ENCODE data around the gene OPRD1.

Gene OPRD1

DNA sequence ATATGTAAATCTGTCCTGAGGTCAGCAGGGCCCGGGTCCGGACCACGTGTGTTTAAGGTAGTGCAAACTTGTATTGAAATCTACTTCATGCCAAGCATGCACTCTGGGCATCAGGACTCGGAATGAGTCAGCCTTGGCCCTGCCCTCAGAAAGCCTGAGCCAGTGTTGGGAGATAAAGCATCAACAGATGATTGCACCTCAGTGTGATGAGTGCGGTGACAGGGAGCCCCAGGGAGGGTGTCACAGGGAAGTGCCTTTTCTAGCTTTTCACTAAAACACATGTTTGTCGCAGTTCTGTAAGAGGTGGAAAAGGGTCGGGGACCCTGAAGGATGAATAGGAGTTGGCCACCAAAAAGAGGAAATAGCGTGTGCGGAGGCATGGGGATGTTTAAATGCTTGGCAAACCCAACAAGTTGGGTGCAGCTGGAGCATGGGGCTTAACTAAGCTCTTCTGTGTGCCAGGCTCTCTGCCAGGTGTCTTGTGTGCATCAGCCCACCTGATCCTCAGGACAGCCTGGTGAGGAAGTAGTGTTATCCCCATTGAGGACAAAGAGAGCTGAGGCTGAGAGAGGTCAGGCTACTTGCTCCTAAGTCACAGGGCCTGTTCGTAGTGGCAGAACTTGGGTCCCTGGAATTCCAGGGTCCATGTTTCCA is 54.2 kb downstream of the OPRD1 start:
- ChIA-PET CTCF (interaction anchor here (0.6 to 4.0 kb wide), 5 partner anchors 11 to 208 kb away, joined by 4 to 39 read pairs (median 4); no protein-coding TSS in a partner anchor), POLR2A (no interaction called here)
- Histone ChIP-seq H3K4me1 (ENCODE audit: control insufficient read depth, insufficient read depth, low read length) (no peaks in the 10 kb centered on the region; the same call in 1 of the 2 replicates), H3K4me3 (ENCODE audit: low read depth, low read length) (no peak overlapping the region), H3K36me3 (ENCODE audit: control insufficient read depth in 2 of 2, insufficient read depth in 1 of 2, low read length in 2 of 2) (no peaks in the 10 kb centered on the region), H3K9me3 (ENCODE audit: control insufficient read depth, insufficient read depth, low read depth, low read length) (no peaks in the 10 kb centered on the region), H3K27ac (ENCODE audit: extremely low read depth, low read depth, low read length) (no peak overlapping the region)
- peak; percentile 81 for TF ChIP-seq ZFP3 (tag by site-specific recombination; IDR thresholded peaks at IDR 0.05; ENCODE audit: low read depth)
- TF ChIP-seq, protein P1, sequence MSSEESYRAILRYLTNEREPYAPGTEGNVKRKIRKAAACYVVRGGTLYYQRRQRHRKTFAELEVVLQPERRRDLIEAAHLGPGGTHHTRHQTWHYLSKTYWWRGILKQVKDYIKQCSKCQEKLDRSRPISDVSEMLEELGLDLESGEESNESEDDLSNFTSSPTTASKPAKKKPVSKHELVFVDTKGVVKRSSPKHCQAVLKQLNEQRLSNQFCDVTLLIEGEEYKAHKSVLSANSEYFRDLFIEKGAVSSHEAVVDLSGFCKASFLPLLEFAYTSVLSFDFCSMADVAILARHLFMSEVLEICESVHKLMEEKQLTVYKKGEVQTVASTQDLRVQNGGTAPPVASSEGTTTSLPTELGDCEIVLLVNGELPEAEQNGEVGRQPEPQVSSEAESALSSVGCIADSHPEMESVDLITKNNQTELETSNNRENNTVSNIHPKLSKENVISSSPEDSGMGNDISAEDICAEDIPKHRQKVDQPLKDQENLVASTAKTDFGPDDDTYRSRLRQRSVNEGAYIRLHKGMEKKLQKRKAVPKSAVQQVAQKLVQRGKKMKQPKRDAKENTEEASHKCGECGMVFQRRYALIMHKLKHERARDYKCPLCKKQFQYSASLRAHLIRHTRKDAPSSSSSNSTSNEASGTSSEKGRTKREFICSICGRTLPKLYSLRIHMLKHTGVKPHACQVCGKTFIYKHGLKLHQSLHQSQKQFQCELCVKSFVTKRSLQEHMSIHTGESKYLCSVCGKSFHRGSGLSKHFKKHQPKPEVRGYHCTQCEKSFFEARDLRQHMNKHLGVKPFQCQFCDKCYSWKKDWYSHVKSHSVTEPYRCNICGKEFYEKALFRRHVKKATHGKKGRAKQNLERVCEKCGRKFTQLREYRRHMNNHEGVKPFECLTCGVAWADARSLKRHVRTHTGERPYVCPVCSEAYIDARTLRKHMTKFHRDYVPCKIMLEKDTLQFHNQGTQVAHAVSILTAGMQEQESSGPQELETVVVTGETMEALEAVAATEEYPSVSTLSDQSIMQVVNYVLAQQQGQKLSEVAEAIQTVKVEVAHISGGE (tag by site-specific recombination; conservative IDR thresholded peaks at IDR 0.05; ENCODE audit: low read depth) = no peak
- no peak for TF ChIP-seq ZNF549 (tag by site-specific recombination; IDR thresholded peaks at IDR 0.05)
- TF ChIP-seq ZNF335 (tag by site-specific recombination; conservative IDR thresholded peaks at IDR 0.05) = 0 out of 2 replicates have a peak, but pooled peaks have one; percentile 17
- 0 out of 2 replicates have a peak, but pooled peaks have one; percentile 11 for TF ChIP-seq ZNF692 (tag by site-specific recombination; IDR thresholded peaks at IDR 0.05)
- peak; percentile 84 for TF ChIP-seq SCRT2 (tag by site-specific recombination; IDR thresholded peaks at IDR 0.05)

DNA sequence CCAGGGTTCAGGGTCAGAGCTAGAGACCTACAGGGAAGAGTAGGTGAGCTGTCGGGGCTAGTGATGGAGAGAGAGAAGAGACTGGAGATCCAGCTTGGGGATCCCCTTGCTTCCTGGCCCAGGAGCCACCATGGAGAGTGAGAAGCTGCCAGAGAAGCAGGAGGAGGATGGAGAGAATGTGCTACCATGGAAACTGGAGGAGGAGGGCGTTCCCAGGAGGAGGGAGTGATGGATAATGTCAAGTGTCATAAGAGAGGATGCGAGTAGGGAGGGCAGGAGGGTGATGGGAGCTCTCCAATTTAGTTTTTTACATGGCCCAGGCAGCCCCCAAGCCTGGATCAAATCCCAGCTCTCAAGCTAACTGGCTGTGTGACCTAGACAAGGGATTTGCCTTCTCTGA is 55.9 kb downstream of the OPRD1 start:
- no peak overlapping the region for H3K4me3 ChIP-seq (ENCODE audit: low read depth, low read length)
- H3K27ac ChIP-seq (ENCODE audit: extremely low read depth, low read depth, low read length) = no peak overlapping the region
- H3K36me3 ChIP-seq (ENCODE audit: control insufficient read depth in 2 of 2, insufficient read depth in 1 of 2, low read length in 2 of 2) = no peaks in the 10 kb centered on the region
- H3K9me3 ChIP-seq (ENCODE audit: control insufficient read depth, insufficient read depth, low read depth, low read length) = no peaks in the 10 kb centered on the region
- no peaks in the 10 kb centered on the region for H3K4me1 ChIP-seq (ENCODE audit: control insufficient read depth, insufficient read depth, low read length)
- TF ChIP-seq OSR2 (tag by site-specific recombination; IDR thresholded peaks at IDR 0.05) (no peak), ZNF621 (tag by site-specific recombination; IDR thresholded peaks at IDR 0.05) (no peak), ZIC2 (tag by site-specific recombination; IDR thresholded peaks at IDR 0.05) (no peak), ZNF560 (tag by site-specific recombination; IDR thresholded peaks at IDR 0.05; ENCODE audit: borderline replicate concordance) (no peak), ZNF366 (tag by site-specific recombination; conservative IDR thresholded peaks at IDR 0.05) (0 out of 2 replicates have a peak, but pooled peaks have one; percentile 25), GLIS2 (tag by site-specific recombination; IDR thresholded peaks at IDR 0.05) (no peak), ZFP3 (tag by site-specific recombination; IDR thresholded peaks at IDR 0.05; ENCODE audit: low read depth) (no peak), ZNF10 (tag by site-specific recombination; IDR thresholded peaks at IDR 0.05) (no peak), YY2 (tag by site-specific recombination; IDR thresholded peaks at IDR 0.05) (no peak), ZNF223 (tag by site-specific recombination; IDR thresholded peaks at IDR 0.05) (no peak), ZNF146 (tag by site-specific recombination; IDR thresholded peaks at IDR 0.05) (no peak), ZNF211 (tag by site-specific recombination; IDR thresholded peaks at IDR 0.05; ENCODE audit: low read depth) (no peak), ZNF324 (tag by site-specific recombination; IDR thresholded peaks at IDR 0.05) (no peak)
- TF ChIP-seq, protein P2, sequence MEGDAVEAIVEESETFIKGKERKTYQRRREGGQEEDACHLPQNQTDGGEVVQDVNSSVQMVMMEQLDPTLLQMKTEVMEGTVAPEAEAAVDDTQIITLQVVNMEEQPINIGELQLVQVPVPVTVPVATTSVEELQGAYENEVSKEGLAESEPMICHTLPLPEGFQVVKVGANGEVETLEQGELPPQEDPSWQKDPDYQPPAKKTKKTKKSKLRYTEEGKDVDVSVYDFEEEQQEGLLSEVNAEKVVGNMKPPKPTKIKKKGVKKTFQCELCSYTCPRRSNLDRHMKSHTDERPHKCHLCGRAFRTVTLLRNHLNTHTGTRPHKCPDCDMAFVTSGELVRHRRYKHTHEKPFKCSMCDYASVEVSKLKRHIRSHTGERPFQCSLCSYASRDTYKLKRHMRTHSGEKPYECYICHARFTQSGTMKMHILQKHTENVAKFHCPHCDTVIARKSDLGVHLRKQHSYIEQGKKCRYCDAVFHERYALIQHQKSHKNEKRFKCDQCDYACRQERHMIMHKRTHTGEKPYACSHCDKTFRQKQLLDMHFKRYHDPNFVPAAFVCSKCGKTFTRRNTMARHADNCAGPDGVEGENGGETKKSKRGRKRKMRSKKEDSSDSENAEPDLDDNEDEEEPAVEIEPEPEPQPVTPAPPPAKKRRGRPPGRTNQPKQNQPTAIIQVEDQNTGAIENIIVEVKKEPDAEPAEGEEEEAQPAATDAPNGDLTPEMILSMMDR (tag by site-specific recombination; IDR thresholded peaks at IDR 0.05) = no peak
- TF ChIP-seq, protein P3, sequence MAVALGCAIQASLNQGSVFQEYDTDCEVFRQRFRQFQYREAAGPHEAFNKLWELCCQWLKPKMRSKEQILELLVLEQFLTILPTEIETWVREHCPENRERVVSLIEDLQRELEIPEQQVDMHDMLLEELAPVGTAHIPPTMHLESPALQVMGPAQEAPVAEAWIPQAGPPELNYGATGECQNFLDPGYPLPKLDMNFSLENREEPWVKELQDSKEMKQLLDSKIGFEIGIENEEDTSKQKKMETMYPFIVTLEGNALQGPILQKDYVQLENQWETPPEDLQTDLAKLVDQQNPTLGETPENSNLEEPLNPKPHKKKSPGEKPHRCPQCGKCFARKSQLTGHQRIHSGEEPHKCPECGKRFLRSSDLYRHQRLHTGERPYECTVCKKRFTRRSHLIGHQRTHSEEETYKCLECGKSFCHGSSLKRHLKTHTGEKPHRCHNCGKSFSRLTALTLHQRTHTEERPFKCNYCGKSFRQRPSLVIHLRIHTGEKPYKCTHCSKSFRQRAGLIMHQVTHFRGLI (tag by site-specific recombination; IDR thresholded peaks at IDR 0.05) = no peak
- TF ChIP-seq, protein P4, sequence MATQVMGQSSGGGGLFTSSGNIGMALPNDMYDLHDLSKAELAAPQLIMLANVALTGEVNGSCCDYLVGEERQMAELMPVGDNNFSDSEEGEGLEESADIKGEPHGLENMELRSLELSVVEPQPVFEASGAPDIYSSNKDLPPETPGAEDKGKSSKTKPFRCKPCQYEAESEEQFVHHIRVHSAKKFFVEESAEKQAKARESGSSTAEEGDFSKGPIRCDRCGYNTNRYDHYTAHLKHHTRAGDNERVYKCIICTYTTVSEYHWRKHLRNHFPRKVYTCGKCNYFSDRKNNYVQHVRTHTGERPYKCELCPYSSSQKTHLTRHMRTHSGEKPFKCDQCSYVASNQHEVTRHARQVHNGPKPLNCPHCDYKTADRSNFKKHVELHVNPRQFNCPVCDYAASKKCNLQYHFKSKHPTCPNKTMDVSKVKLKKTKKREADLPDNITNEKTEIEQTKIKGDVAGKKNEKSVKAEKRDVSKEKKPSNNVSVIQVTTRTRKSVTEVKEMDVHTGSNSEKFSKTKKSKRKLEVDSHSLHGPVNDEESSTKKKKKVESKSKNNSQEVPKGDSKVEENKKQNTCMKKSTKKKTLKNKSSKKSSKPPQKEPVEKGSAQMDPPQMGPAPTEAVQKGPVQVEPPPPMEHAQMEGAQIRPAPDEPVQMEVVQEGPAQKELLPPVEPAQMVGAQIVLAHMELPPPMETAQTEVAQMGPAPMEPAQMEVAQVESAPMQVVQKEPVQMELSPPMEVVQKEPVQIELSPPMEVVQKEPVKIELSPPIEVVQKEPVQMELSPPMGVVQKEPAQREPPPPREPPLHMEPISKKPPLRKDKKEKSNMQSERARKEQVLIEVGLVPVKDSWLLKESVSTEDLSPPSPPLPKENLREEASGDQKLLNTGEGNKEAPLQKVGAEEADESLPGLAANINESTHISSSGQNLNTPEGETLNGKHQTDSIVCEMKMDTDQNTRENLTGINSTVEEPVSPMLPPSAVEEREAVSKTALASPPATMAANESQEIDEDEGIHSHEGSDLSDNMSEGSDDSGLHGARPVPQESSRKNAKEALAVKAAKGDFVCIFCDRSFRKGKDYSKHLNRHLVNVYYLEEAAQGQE (tag by site-specific recombination; IDR thresholded peaks at IDR 0.05) = 0 out of 2 replicates have a peak, but pooled peaks have one; percentile 15
- CTCF ChIA-PET = interaction anchor here (0.7 to 4.0 kb wide), 3 partner anchors 9 to 84 kb away, joined by 3 to 39 read pairs (median 10); no protein-coding TSS in a partner anchor
- POLR2A ChIA-PET = no interaction called here

Data from HEK293 (cell line).